Iris pigment epithelial cell (primary cell): ENCODE data around the gene YTHDF1.
"Not testable (repeated sequence)": the region's sequence is repeated elsewhere in the genome, so short reads cannot be mapped to it uniquely, and the experiment has no call there.

Experiments used
- DNase-seq: peaks from one replicate; pipeline ENCODE4 v3.0.0-alpha.2; 2011; ENCODE audit warnings: low read depth

Gene YTHDF1

DNA sequence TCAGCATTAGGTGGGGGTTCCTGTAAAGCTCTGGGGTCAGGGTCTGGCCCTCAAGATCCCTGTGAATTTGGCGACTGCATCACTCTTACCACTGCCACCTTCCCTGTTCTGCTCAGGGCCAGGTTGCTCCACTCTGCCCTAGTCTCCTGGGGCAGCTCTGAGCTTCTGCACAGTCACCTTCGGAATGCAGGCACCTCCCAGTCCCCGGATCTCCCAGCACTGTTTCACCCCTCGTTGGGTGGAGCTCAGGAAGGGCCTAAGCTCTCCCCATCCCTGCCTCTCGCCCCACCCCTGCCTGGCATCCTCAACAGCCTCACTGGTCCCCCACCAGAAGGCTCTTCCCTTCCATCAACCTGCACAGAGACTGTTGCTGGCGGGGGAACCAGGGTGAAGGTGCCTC, 46.2 kb downstream of the YTHDF1 start:
- no peak for DNase-seq

DNA sequence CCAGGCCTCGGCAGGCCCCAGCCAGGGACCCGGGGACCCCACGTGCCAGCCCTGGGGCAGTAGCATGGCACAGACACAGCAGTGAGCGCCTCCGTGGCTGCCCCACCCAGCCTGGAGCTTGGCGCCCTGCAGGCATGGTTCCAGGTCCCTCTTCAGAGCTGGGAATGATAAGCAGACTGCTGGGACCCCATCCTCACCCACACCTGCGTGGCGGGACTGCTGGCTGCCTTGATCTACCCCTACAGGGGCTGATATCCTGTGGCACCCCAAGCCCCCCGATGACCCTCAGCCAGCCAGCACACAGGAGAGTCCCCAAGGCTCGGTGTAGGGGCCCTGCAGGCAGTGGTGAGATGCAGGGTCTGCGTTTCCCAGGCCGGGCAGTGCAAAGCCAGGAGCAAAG, 47.1 kb downstream of the YTHDF1 start:
- DNase-seq: no peak

DNA sequence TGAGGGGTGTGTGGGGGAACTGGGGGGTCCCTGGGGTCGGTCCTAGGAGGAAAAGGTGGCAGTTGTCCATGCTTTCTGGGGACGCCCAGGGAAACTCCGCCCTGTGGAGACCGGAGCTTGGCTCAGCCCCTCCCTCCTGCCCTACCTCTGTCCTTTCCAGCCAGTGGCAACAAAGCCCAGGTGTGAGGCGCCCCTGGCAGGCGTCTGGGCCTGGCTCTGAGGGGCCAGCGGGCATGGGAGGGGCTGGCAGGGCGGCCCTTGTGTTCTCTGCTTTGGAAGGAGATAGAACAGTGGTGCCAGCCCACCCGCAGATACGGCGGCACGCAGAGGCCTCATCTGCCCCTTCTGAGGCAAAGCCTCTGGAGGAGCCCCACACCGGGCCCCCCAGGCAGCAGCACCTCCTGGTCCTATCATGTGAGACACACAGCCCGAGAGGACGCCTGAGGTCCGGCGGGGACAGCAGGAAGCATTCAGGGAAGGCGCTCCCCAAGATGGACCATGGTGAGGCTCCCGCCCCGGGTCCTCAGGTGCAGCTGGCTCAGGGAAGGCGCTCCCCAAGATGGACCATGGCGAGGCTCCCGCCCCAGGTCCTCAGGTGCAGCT, 47.9 kb downstream of the YTHDF1 start:
- no peak for DNase-seq

DNA sequence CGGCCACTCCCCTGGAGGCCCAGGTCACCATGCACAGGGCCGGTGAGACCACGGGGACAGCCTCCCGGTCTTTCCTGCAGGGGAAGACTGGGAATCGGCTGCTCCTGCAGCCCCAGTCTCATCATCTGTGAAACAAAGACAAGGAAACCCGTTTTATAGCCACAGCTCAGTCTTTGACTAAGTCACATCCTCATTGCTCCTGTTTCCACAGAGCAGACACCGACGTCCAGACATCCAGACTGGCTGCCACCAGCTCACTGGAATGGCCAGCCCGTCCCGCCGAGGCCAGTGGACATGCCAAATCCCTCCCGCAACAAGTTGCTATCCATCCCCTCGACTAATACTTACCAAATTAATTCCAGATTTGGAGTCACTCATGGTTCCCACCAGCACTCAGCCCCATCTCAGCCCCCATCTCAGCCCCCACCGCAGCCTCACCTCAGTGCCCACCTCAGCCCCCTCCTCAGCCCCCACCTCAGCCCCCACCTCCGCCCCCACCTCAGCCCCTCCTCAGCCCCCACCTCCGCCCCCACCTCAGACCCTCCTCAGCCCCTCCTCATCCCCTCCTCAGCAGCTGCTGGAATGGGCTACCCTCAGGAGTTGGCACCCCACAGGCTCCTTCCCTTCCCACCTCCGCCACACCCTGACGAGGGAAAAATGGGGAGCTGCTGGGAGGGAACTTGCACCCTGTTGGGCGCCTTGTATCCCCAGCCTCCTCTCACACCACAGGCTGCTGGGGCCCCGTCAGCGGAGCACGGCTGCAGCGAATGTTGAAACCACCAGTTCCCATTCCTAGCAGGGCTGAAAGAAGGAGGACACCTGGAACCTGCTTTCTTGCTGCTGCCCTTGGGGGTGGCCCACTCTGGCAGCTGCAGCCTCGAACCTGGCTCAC, 48.7 kb downstream of the YTHDF1 start:
- DNase-seq: no peak

DNA sequence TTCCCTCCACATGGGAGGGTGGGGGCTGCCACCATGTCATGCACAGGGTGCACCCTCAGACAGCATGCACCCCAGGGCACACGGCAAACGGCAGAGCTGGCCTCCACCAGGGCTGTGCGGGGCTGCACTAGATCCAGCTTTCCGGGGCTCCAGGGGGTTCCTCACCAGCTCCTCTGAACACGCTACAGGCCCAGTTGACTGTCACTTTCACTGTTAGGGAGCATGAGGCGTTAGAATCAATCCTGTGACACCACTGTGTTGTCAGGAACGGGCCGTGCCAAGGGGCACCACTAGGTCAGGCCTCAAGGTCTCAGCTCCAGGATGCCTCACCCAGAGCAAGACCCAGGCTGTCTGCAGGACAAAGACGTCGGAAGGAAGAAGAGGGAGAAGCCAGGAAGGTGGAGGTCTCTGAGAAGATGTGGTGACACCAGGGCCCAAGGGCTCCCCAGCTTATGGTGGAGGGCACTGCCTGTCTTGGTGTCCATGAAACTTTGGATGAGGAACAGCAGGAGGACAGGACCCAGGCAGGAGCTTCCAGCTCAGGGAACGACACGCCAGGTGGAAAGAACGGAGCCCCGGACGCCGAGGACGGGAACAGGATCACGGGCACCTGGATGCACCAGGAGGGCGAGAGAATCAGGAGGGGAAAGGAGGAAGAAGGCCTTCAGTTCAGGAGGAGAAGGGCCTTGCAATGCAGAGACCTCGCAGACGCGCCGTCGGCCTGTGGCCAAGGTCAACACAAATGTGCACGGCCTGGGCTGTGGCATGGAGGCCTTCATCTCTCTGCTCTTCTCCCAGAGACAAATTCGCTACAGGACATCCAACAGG, 49.5 kb downstream of the YTHDF1 start:
- no peak for DNase-seq

DNA sequence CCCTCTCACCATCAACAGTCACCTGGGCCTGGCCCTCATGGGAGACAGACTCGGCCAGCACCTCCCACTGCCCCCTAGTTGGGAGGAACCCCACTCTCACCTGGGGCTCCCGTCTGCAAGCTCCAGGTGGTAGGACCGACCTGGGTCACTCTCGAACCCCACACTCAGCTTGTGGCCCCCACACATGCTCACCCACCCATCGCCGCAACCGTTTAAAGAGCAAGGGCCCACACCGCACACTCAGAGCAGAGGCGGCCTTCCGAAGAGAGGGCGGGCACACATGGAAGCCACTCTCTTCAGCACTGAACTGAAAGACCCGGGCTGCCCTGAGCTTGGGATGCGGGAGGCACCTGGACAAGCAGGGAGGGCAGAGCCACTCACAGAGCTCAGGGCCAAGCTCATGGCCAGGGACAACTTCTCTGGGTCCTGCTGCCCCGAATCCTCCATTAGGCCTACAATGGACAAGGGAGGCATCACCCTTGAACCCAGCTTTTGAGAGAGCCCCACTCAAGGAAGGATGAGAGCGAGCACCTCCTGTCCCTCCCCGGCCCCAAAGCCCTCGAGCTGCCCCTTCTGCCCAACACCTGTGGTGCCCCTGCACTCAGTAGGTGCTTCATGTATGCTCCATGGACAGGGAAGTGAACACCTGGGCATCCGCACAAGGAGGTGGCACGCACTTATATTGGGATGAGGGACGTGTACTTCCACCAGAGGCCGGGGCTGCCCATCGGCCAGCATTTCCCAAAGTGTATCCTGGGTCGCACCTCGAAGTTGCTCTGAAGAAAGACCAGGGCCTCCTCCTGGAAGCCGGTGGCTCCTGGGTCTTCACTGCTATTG, 50.4 kb downstream of the YTHDF1 start:
- no peak for DNase-seq

DNA sequence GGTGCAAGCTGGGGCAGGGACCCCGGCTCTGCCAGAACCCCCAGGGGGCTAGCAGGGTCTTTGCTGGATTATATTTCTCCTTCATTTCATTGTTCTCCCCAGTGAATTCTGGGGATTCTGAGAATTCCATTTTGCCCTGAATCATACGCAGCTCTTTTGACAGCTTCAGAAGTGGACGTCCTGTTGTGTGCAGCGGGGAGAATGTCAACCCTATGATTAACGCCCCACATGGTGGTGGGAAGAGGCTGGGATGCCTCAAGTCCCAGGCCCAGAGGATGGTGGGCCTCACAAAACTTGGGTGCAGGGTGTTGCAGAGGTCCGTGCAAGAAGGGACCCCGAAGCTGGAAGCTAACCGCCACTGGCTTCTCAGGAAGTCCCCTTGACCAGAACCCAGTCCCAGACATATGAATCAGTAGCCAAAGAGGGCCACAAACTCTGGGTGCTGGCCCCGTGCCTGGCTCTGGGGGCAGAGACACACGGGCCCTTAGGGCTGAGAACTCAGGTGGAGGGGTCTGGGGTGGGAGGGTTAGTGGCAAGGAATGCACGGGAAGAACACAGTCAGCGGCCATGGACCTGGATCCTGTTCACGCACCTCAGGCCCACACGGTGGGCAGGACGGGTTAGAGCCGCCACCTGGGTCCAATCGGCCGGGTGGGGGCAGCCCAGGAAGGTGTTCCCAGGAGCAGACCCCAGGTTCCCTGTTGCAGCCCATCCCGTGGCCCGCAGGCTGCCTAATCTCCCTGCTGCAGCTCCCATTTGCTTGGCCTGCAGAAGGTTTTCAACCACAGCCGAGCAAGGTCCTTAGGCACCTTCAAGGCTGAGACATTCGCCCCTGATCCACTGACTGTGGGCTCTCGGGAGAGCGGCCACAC, 51.2 kb downstream of the YTHDF1 start:
- DNase-seq: no peak

DNA sequence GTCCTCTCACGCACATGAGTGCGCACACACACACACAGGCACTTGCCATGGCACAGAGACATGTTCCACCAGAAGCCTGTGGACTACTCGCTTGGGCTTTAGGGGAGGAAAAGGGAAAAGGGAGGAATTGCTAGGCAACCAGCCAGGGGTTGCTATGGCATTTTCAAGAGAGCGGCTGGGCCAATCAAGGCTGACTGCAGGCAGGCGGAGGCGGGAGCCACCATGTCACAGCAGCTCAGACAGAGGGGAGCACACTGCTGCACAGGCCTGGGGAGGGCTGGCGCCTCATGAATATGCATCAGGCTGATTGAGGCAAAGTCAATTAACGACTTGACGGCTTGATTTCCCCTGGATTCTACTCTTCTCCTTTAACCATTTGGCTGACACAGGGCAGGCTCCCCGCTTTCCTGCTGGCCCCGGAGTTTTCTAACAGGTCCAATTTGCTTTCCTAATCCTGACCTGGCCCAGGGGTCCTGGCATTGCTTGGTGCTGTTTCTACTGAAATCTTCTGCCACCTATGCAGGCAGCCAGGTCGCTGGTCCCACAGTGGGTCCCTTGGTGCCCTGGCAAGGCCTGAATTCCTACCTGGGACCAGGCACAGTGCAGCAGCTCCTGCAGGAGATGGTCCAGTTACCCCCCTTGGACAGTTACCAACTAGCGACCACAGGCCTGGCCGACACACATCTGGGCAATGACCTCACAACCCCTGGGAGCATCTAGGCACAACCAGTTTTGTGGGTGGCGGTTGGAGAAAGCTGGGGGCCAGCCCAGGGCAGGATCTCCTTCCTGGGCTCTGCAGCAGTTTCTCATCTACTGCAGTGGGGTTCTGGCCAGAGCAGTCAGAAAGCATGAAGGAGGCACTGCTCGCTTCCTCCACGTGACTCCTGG, 52.1 kb downstream of the YTHDF1 start:
- DNase-seq: no peak

DNA sequence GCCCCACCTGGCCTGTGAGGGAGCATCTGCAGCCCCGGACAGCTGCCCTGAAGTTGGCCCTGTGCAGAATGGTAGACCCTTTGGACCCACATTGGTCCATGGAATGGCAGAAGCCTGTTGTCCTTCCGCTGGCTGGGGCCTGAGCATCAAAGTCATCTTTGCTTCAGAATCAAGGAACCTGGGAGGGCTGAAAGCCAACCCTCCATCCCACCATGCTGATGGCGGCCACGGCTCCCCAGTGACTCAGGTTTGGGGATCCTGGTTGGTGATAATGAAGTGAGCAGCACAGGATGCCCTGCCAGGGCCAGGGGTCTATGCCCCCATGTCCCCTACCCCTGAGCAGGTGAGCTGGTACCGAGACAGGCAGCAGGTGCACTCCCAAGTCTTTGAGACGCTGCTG, 52.8 kb downstream of the YTHDF1 start:
- no peak for DNase-seq

DNA sequence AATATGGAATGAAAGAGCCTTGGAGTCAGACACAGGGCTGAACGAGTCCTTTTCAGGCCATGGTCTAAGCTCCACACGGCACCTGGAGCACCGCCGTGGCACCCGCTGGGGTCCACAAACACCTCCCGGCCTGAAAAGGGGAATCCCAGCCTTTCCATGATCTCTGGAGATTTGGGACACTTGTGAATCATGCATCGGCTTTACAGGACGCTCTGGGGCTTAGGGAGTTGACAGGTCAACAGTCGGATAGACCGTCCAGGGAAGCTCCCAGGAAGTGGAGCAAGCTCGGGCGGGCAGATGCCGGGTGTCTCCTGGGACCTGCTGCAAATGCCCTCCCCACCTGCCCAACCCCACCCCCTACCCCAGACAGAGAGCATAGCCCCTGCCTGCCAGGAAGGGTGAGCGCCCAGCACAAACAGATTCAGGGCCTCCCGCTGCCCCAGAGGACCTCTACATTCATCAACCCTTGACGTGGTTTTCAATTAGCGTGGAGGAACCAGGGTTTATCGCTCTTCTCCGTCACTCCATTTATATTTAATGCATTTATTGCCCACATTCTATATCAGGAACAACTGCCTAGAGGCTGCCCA, 53.6 kb downstream of the YTHDF1 start:
- DNase-seq: no peak

DNA sequence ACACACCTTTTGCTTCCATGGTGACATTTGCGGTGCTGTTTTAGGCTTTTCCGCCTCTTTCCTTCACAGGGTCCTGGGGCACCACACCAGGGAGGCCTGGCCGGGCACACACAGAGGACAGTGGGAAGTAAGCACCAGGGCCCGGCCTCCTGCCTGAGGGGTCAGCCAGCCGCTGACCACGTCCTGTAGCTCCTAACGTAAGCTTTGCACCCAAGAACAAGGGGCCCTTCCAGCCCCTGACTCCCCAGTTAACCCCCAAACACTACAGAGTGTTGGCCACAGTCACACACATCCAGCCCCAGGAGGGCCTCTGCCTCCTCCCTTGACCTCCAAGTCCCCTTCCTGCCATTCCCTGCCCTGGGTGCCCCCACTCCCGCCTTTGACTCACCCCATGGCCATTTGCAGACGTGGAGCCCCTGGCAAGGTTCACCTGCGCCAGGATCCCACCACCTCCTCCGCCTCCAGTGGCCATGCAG, 54.7 kb downstream of the YTHDF1 start:
- DNase-seq: no peak

DNA sequence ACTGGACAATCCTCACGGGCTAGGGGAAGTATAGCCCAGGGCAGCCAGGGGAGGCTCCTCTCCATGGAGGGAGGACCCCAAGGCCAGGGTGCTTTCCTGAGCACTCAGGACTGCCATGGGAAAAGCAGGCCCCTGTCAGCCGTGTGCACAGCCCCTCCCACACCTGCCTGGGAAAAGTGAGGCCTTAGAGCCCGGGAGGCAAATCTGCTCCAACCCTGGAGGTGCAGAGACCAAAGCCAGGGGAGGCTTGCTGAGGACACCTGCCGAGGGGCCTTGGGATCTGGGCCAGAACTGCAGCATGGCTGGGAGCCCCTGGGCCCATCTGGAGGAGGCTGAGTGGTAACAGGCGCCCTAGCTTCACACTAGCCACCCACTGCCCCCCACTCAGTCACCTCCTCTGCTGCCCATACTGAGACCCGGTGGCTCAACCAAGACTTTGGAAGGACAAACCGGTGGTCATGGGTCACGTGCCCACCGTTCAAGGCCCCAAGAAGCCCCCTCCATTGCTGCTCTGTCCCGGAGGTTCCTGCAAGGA, 55.2 kb downstream of the YTHDF1 start:
- DNase-seq: no peak

DNA sequence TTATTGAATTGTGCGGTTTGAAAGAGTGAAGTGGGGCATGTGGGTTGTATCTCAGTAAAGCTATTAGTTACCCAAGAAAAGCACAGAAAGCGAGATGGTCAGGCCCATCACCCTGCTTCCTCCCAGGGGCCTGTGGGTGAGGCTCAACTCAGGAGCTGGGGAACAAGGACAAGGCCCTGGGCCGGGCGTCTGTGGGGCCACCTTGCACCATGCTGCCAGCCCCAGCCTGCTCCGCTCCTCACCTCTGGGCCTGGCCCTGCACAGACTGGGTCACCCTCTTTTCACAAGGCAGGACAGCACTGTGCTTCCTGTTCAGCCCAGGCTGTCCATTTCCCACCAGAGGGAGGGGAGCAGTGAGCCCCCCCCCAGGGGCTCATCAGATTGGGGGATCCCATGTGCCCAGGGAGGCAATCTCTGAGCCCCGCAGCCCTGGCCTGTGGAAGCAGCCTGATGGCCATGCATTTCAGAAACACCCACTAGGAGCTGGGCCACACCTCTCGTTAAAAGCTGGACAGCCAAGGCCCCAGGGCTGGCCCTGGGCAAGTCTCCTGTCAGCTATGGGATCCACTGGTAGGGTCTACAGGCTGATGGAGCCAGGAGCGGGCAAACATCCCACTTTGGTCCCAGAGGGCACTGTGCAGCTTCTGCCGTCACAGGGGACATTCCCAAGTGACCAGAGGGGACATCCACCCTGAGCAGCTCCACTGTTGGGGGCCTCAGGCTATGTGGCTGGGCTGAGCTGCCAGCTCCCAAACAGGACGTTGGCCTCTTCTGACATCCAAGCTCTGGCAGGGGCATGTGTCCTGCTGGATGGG, 55.9 kb downstream of the YTHDF1 start:
- no peak for DNase-seq

DNA sequence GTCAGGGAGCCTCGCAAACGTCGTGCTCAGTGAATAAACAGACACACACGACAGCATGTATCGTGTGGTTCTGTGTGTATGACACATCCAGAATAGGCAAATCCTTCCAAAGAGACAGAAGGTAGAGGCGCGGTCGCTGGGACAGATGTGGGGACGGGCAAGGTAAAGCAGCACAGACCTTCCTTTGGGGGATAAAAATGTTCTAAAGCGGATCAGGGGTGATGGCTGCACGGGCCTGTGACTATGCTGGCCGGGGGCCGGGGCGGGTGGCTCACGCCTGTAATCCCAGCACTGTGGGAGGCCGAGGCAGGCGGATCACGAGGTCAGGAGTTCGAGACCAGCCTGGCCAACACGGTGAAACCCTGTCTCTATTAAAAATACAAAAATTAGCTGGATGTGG, 56.7 kb downstream of the YTHDF1 start:
- DNase-seq: not testable (repeated sequence)

DNA sequence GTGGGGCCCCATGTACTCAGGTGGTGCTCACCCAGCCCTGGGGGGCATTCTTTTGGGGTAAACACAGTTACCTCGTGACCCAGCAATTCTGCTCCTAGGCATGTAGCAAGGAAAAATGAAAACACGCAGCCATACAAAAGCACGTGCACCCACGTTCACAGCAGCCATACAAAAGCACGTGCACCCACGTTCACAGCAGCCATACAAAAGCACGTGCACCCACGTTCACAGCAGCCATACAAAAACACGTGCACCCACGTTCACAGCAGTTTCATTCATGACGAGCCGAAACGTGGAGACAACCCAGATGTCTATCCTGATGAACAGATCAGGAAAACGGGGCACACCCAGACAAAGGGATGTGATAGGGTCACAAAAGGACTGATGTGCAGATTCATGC, 57.1 kb downstream of the YTHDF1 start:
- no peak for DNase-seq

DNA sequence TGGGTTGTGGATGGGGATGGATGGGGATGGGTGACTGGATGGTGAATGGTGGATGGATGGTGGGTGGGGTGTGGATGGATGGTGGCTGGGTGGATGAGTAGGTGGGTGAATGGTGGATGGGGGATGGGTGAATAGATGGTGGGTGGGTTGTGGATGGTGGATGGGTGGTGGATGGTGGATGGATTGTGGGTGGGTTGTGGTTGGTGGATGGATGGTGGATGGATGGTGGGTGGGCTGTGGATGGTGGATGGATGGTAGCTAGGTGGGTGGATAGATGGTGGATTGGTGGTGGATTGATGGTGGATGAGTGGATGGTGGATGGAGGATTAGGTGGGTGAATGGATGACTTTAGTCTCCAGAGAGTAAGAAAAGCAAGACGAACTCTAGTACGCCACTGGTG, 57.6 kb downstream of the YTHDF1 start:
- no peak for DNase-seq

DNA sequence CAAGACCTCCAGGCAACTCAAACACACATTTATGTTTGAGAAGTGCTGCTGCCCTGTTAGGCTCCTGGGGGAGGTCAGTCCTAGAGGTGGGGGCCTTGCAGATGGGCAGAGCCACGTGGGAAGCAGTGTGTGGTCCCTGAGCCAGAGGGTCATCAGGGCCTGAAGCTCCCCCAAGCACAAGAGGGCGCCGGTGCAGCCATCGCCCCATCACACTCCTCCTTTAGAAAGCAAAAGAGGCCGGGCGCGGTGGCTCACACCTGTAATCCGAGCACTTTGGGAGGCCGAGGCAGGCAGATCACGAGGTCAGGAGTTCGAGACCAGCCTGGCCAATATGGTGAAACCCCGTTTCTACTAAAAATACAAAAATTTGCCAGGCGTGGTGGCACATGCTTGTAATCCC, 58.5 kb downstream of the YTHDF1 start:
- DNase-seq: not testable (repeated sequence)

DNA sequence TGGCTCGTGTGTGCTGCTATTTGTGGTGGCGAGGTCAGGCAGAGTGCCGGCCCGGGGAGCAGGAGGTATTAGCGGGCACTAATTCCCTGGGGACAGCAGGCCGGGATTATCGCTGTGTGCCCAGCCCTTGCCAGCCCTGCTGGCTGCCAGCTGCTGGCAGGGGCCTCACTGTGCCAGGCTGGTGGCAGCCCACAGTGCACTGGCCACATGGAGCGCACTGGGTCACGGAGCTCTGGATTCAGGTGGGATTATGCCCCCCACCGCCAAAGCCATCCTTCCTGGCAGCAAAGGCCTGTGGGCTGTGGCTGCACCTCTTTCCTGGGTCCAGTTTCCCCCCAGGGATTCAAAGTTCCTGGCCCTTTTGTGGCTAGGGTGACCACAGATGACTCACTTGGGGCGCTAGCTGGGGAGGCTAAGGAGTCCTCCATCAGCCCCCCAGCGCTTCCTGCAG, 59.7 kb downstream of the YTHDF1 start:
- no peak for DNase-seq
